ENCODE results near the gene ATG16L1. TPM values are rescaled to one million over a fixed set of nuclear protein-coding genes. Genes with fewer than 3 reads are reported as not detected.
"Not testable (repeated sequence)": the region's sequence is repeated elsewhere in the genome, so short reads cannot be mapped to it uniquely, and the experiment has no call there.

The ATG16L1 gene
- polyA plus RNA-seq, 3 donors: 22.2 to 23.6 (median 22.3) TPM

- DNase-seq (ENCODE audit: low read depth in 3 of 3, low spot score in 2 of 3): no peak
Measured at GRCh38 chr2:233328922-233329321, 77.4 kb downstream of the ATG16L1 start.

- DNase-seq (ENCODE audit: low read depth in 3 of 3, low spot score in 2 of 3): no peak
Measured at GRCh38 chr2:233329489-233330135, 78.1 kb downstream of the ATG16L1 start.

GRCh38 chr2:233331536-233331935 is 80.1 kb downstream of the ATG16L1 start:
- DNase-seq (ENCODE audit: low read depth in 3 of 3, low spot score in 2 of 3): no peak

GRCh38 chr2:233332125-233332524 is 80.7 kb downstream of the ATG16L1 start:
- no peak for DNase-seq (ENCODE audit: low read depth in 3 of 3, low spot score in 2 of 3)

GRCh38 chr2:233334915-233335314 is 83.4 kb downstream of the ATG16L1 start:
- no peak for DNase-seq (ENCODE audit: low read depth in 3 of 3, low spot score in 2 of 3)

- not testable (repeated sequence) for DNase-seq (ENCODE audit: low read depth in 3 of 3, low spot score in 2 of 3)
Measured at GRCh38 chr2:233336091-233336490, 84.6 kb downstream of the ATG16L1 start.

- no peak for DNase-seq (ENCODE audit: low read depth in 3 of 3, low spot score in 2 of 3)
Measured at GRCh38 chr2:233336541-233336940, 85.1 kb downstream of the ATG16L1 start.

GRCh38 chr2:233338046-233338445 is 86.6 kb downstream of the ATG16L1 start:
- DNase-seq (ENCODE audit: low read depth in 3 of 3, low spot score in 2 of 3): no peak

- no peak for DNase-seq (ENCODE audit: low read depth in 3 of 3, low spot score in 2 of 3)
Measured at GRCh38 chr2:233338812-233339368, 87.4 kb downstream of the ATG16L1 start.

- DNase-seq (ENCODE audit: low read depth in 3 of 3, low spot score in 2 of 3): no peak
Measured at GRCh38 chr2:233339427-233339826, 88.0 kb downstream of the ATG16L1 start.

- no peak for DNase-seq (ENCODE audit: low read depth in 3 of 3, low spot score in 2 of 3)
Measured at GRCh38 chr2:233341296-233341695, 89.8 kb downstream of the ATG16L1 start.

- no peak for DNase-seq (ENCODE audit: low read depth in 3 of 3, low spot score in 2 of 3)
Measured at GRCh38 chr2:233342301-233342700, 90.8 kb downstream of the ATG16L1 start.

GRCh38 chr2:233343171-233343705 is 91.8 kb downstream of the ATG16L1 start:
- no peak for DNase-seq (ENCODE audit: low read depth in 3 of 3, low spot score in 2 of 3)

Other genes with a start within 250 kb of the ATG16L1 start
- 1 to 10 TPM; 2.3 to 3.0 (median 2.7) TPM for gene NGEF, start 238.4 kb upstream of the ATG16L1 start, polyA plus RNA-seq (ENCODE audit: insufficient read length in 3 of 3)
- gene NEU2, start 219.0 kb upstream of the ATG16L1 start, polyA plus RNA-seq (ENCODE audit: insufficient read length in 3 of 3): not detected
- 1 to 10 TPM; 6.2 to 6.7 (median 6.5) TPM for gene INPP5D, start 191.3 kb upstream of the ATG16L1 start, polyA plus RNA-seq (ENCODE audit: insufficient read length in 3 of 3)
- gene SAG, start 56.1 kb downstream of the ATG16L1 start, polyA plus RNA-seq (ENCODE audit: insufficient read length in 3 of 3): under 1 TPM; 0.07 to 0.21 (median 0.16) TPM
- gene DGKD, start 102.8 kb downstream of the ATG16L1 start, polyA plus RNA-seq (ENCODE audit: insufficient read length in 3 of 3): 10 to 100 TPM; 19.7 to 26.3 (median 24.2) TPM

Measured in right renal cortex interstitium (tissue), 3 donors.